ENCODE data around the gene HS6ST3.
"Not testable (repeated sequence)": the region's sequence is repeated elsewhere in the genome, so short reads cannot be mapped to it uniquely, and the experiment has no call there.

HS6ST3 gene

GRCh38 chr13:96093296-96094006 is 3.5 kb downstream of the HS6ST3 start:
- no peak for DNase-seq

GRCh38 chr13:96100457-96101220 is 10.7 kb downstream of the HS6ST3 start:
- DNase-seq: no peak

- no peak for DNase-seq
Observed at GRCh38 chr13:96104516-96104915, 14.6 kb downstream of the HS6ST3 start.

- DNase-seq: not testable (repeated sequence)
Observed at GRCh38 chr13:96108072-96108471, 18.2 kb downstream of the HS6ST3 start.

- no peak for DNase-seq
Observed at GRCh38 chr13:96109125-96109524, 19.2 kb downstream of the HS6ST3 start.

GRCh38 chr13:96112936-96113335 is 23.0 kb downstream of the HS6ST3 start:
- DNase-seq: no peak

- DNase-seq: not testable (repeated sequence)
Observed at GRCh38 chr13:96115368-96115767, 25.5 kb downstream of the HS6ST3 start.

GRCh38 chr13:96119921-96120320 is 30.0 kb downstream of the HS6ST3 start:
- DNase-seq: no peak

GRCh38 chr13:96130818-96131340 is 41.0 kb downstream of the HS6ST3 start:
- no peak for DNase-seq

GRCh38 chr13:96141032-96141431 is 51.1 kb downstream of the HS6ST3 start:
- no peak for DNase-seq

GRCh38 chr13:96159725-96160124 is 69.8 kb downstream of the HS6ST3 start:
- DNase-seq: no peak

GRCh38 chr13:96161141-96161540 is 71.2 kb downstream of the HS6ST3 start:
- DNase-seq: no peak

- DNase-seq: no peak
Observed at GRCh38 chr13:96165840-96166239, 75.9 kb downstream of the HS6ST3 start.

GRCh38 chr13:96172066-96172465 is 82.2 kb downstream of the HS6ST3 start:
- no peak for DNase-seq

- DNase-seq: no peak
Observed at GRCh38 chr13:96178759-96179158, 88.9 kb downstream of the HS6ST3 start.

GRCh38 chr13:96179309-96179708 is 89.4 kb downstream of the HS6ST3 start:
- DNase-seq: no peak

GRCh38 chr13:96181911-96182310 is 92.0 kb downstream of the HS6ST3 start:
- no peak for DNase-seq

GRCh38 chr13:96185818-96186217 is 95.9 kb downstream of the HS6ST3 start:
- DNase-seq: no peak

- no peak for DNase-seq
Observed at GRCh38 chr13:96191367-96191766, 101.5 kb downstream of the HS6ST3 start.

GRCh38 chr13:96193728-96194310 is 103.9 kb downstream of the HS6ST3 start:
- no peak for DNase-seq

- DNase-seq: no peak
Observed at GRCh38 chr13:96198038-96198437, 108.1 kb downstream of the HS6ST3 start.

GRCh38 chr13:96199315-96199714 is 109.4 kb downstream of the HS6ST3 start:
- DNase-seq: no peak

- DNase-seq: no peak
Observed at GRCh38 chr13:96200810-96201209, 110.9 kb downstream of the HS6ST3 start.

GRCh38 chr13:96202315-96202714 is 112.4 kb downstream of the HS6ST3 start:
- no peak for DNase-seq
